Measurements from ENCODE around the gene PLCB3.

Gene PLCB3

DNA sequence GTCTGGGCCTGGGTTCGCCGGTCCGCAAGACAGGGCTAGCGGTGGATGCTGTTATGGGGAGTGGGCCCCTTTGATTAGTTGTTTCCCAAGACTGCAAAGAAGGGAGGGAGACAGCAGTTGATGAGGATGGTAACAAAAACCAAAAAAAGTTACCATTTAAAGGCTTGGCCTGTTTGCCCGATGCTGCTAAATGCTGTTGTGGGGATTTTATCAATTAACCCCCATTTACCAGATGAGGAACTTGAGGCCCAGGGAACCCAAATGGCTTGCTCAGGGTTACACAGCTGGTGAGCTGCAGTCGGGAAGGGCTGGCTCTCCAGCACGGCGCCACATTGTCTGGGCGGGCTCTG is 28.7 kb upstream of the PLCB3 start:
- peak; percentile 34 to 48 for DNase-seq

GRCh38 chr11:64223001-64223651 is 28.2 kb upstream of the PLCB3 start:
- DNase-seq: no peak

- no peak for DNase-seq
Observed at GRCh38 chr11:64224151-64224890, 27.0 kb upstream of the PLCB3 start.

- no peak for DNase-seq
Observed at GRCh38 chr11:64224891-64225607, 26.3 kb upstream of the PLCB3 start.

DNA sequence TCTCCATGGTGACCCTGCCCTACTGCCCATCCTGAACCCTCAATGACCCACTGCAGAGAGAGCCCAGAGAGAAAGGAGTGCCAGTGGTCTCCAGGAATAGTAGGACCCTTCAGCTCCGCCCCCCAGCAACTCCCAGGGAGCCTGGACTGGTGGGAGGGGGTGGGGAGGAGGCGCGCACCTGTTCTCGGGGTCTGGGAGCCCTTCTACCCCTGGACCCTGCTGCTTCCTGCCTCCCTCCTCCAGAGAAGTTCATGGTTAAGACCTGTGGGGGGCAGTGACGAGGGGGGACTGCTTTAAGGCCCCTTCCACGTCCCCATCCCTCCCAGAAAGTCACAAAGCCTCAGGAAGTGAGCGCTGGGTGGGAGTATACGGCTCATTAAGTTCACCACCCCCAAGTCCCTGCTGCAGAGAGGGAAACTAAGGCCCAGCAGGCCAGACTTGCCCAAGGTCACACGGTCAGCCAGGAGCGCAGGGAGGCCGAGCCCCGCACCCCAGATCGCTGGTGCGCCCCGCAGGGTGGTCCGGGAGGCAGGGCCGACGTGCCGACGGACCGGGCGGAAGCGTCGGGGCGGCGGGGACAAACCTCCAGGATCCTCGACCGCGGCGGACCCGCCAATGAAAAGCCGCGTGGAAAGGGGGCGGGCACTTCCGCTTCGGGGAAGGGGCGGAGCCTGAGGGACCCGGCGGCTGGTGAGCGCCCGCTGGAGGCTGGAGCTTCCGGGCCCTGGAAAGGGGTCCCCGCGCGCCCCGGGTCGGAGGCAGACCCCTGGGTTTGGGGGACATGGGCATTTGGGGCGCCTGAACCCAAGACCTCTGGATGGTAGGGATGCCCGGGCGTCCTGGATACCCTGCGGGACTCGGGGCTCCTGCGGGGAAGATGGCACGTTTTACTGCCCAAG is 25.5 kb upstream of the PLCB3 start, which contains the start of the genes NUDT22 and TRPT1:
Gene NUDT22 (plus strand): TSS at position 667 of the 899 bp plus-strand sequence. CDS start 379 bp downstream, outside the sequence.
Gene TRPT1 (minus strand): TSS at position 579 of the 899 bp plus-strand sequence. CDS start 326 bp downstream, at position 253.
- peak; percentile 56 to 76 for DNase-seq

GRCh38 chr11:64226507-64227051 is 24.8 kb upstream of the PLCB3 start:
- no peak for DNase-seq

DNA sequence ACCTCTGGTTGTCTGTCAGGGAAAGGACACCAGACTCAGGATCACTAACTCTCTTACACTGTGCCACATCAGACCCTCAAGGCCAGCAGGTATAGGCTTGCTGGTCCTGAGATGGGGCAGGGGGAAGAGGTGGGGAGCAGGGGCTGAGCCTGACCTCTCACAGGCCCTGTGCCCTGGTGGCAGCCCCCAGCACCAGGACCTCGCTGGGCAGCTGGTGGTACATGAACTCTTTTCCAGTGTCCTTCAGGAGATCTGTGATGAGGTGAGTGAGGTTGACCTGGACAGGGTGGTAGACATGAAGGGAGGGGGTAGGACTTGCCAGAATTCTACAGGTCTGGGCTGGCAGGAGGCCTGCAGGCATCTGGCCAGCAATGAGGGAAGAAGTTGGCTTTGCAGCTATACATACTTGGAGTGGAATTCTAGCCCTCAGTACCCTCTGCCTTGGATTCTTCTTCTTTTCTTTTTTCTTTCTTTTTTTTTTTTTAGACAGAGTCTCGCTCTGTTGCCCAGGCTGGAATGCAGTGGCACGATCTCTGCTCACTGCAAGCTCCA is 23.8 kb upstream of the PLCB3 start:
- DNase-seq: no peak

DNA sequence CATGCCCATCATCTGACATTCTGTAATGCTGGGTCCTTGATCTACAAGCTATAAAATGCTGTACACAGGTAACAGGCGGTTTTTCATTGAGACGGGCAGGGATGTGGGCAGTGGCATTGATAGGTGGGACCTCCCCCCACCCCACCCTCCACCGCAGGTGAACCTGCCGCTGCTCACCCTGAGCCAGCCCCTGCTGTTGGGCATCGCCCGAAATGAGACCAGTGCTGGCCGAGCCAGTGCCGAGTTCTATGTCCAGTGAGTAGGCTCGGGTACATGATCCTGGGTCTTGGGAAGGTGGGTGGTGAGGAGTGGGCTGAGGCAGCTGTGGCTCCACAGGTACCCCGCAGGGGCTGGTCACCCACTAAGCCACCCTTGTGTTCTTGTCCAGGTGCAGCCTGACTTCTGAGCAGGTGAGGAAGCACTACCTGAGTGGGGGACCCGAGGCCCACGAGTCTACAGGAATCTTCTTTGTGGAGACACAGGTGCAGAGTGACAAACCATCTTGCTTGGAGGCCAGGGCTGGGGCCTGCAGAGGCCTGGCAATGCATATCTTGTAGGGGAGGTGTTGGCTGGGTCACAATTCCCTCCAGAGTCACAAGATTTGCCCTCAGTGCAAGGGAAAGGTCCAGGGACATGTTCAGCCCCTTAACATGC is 22.1 kb upstream of the PLCB3 start:
- DNase-seq: no peak

- DNase-seq: no peak
Observed at GRCh38 chr11:64229744-64230170, 21.6 kb upstream of the PLCB3 start.

DNA sequence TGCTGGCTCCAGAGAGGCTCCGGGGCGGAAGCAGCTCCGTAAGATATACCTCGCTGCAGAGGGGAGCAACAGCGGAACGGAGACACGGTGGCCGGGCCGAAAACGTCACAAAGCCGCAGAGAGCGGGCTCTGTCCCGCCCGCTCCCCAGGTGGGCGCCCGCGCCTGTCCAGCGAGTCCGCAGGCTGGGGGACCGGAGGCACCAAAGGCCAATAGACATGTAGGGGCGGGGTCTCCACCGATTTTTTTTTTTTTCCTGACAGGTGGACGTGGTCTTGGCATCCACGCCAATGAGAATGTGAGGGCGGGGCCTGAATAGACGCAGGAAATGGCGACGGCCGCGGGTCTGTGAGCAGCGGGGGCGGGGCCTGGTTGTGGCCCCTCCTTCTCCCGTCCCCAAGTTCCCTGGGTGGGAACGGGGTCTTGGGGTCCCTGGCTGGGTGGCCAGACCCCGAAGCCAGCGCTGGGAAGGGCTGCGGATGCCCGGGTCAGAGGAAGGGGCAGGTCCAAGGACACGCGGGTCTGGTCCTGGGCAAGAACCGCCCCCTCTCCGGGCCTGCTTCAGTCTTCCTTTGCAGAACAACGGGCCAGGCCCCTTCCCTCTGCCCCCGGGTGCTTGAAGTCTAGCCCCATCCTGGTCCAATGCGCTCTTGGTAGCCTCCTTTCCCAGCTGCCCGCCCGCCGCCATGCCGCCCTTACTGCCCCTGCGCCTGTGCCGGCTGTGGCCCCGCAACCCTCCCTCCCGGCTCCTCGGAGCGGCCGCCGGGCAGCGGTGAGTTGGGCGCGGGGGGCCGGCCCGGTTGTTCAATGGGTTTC is 21.0 kb upstream of the PLCB3 start, which contains the start of gene DNAJC4:
Gene DNAJC4 (plus strand): TSS at position 378 of the 814 bp plus-strand sequence. CDS start 307 bp downstream, at position 685.
- DNase-seq: peak; percentile 90 to 95

GRCh38 chr11:64230985-64231365 is 20.4 kb upstream of the PLCB3 start:
- DNase-seq: no peak

- no peak for DNase-seq
Observed at GRCh38 chr11:64231546-64231945, 19.8 kb upstream of the PLCB3 start.

GRCh38 chr11:64232182-64232966 is 19.0 kb upstream of the PLCB3 start:
- no peak for DNase-seq

- no peak for DNase-seq
Observed at GRCh38 chr11:64232967-64233315, 18.4 kb upstream of the PLCB3 start.

- peak in 1 of 2 experiments; percentile 47 for DNase-seq
Observed at GRCh38 chr11:64233913-64234586, 17.3 kb upstream of the PLCB3 start, which contains the start of gene VEGFB. TSS of gene VEGFB (plus strand) at chr11:64234584. CDS start at chr11:64234834, 250 bp downstream.

DNA sequence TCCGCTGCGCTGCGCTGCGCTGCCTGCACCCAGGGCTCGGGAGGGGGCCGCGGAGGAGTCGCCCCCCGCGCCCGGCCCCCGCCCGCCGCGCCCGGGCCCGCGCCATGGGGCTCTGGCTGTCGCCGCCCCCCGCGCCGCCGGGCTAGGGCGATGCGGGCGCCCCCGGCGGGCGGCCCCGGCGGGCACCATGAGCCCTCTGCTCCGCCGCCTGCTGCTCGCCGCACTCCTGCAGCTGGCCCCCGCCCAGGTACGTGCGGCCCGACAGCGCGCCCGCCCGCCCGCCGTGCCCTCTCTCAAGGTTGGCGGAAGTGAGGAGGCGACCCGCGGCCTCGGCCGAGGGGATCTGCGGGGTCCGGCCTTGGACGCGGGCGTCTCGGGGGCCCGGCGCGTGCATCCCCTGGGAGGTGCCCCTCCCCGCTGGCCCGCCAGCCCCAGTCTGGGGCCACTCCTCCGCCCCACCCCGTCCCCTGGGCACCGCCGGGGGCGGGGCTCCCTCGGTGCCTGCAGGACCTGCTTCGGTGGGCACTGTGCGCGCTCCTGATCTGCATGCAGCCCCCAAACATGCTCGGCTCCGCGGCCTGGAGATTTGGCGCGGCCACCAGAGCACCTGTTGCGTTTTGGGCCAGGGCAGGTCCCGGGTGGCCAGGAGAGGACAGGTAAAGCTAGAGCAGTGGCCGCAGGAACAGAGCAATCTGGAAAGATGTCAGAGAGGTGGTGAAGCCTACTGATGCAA is 16.5 kb upstream of the PLCB3 start:
- no peak for DNase-seq

DNA sequence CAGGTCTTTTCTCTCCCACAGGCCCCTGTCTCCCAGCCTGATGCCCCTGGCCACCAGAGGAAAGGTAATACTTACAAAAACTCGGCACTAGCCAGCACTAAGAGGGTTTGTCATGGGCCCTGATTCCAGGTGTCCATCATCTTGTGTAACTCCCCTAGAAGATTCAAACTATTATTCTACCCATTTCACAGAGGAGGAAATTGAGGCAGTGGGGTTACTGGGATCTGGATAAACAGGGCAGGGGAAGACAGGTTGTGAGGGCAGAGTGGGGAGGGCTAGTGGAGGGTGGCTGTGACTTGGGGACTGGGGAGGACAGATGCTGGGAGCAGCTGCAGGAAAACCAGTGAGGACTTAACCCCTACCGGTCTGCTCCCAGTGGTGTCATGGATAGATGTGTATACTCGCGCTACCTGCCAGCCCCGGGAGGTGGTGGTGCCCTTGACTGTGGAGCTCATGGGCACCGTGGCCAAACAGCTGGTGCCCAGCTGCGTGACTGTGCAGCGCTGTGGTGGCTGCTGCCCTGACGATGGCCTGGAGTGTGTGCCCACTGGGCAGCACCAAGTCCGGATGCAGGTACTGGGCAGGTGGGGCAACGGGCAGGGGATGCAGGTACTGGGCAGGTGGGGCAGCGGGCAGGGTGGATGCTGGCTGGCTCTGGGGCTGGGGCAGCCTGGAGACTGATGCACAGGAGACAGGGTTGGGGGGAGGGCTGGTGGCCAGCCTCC is 15.7 kb upstream of the PLCB3 start:
- DNase-seq: no peak
